ENCODE data around the gene CATSPERE.

The CATSPERE gene

GRCh38 chr1:244461245-244462071 is at the start of gene CATSPERE:
CATSPERE (plus strand) TSS chr1:244461273; CDS start chr1:244461430, 157 bp downstream.
- peak; percentile 87 for DNase-seq (ENCODE audit: low spot score)

GRCh38 chr1:244412176-244412575 is 48.9 kb upstream of the CATSPERE start:
- peak; percentile 62 for DNase-seq (ENCODE audit: low spot score)

GRCh38 chr1:244413736-244414135 is 47.3 kb upstream of the CATSPERE start:
- DNase-seq (ENCODE audit: low spot score) = no peak

- DNase-seq (ENCODE audit: low spot score) = no peak
These were observed 46.5 kb upstream of the CATSPERE start for GRCh38 chr1:244414543-244414942.

GRCh38 chr1:244419024-244419423 is 42.0 kb upstream of the CATSPERE start:
- DNase-seq (ENCODE audit: low spot score) = no peak

- no peak for DNase-seq (ENCODE audit: low spot score)
These were observed 38.9 kb upstream of the CATSPERE start for GRCh38 chr1:244422174-244422573.

GRCh38 chr1:244424649-244425334 is 36.3 kb upstream of the CATSPERE start:
- no peak for DNase-seq (ENCODE audit: low spot score)

GRCh38 chr1:244427647-244428046 is 33.4 kb upstream of the CATSPERE start:
- no peak for DNase-seq (ENCODE audit: low spot score)

GRCh38 chr1:244429818-244430217 is 31.3 kb upstream of the CATSPERE start:
- no peak for DNase-seq (ENCODE audit: low spot score)

GRCh38 chr1:244431166-244431565 is 29.9 kb upstream of the CATSPERE start:
- DNase-seq (ENCODE audit: low spot score) = peak; percentile 24

GRCh38 chr1:244435562-244436205 is 25.4 kb upstream of the CATSPERE start:
- peak; percentile 19 for DNase-seq (ENCODE audit: low spot score)

GRCh38 chr1:244436336-244437085 is 24.6 kb upstream of the CATSPERE start:
- DNase-seq (ENCODE audit: low spot score) = no peak

GRCh38 chr1:244437086-244437468 is 24.0 kb upstream of the CATSPERE start:
- DNase-seq (ENCODE audit: low spot score) = no peak

GRCh38 chr1:244439391-244440032 is 21.6 kb upstream of the CATSPERE start:
- DNase-seq (ENCODE audit: low spot score) = no peak

- DNase-seq (ENCODE audit: low spot score) = peak; percentile 27
These were observed 18.2 kb upstream of the CATSPERE start for GRCh38 chr1:244442850-244443249.

GRCh38 chr1:244444854-244445253 is 16.2 kb upstream of the CATSPERE start:
- no peak for DNase-seq (ENCODE audit: low spot score)

GRCh38 chr1:244445320-244446181 is 15.5 kb upstream of the CATSPERE start:
- DNase-seq (ENCODE audit: low spot score) = peak; percentile 71

- DNase-seq (ENCODE audit: low spot score) = no peak
These were observed 14.0 kb upstream of the CATSPERE start for GRCh38 chr1:244447024-244447423.

- no peak for DNase-seq (ENCODE audit: low spot score)
These were observed 13.5 kb upstream of the CATSPERE start for GRCh38 chr1:244447552-244447951.

- no peak for DNase-seq (ENCODE audit: low spot score)
These were observed 12.6 kb upstream of the CATSPERE start for GRCh38 chr1:244448279-244449036.

All from Ammon's horn (tissue), 1 donor.